ENCODE measurements around the gene PTPN1. TPM values are rescaled to one million over a fixed set of nuclear protein-coding genes. Genes with fewer than 3 reads are reported as not detected.

The PTPN1 gene
- polyA plus RNA-seq, 3 donors, result 12.4 to 21.4 (median 19.1) TPM

DNA sequence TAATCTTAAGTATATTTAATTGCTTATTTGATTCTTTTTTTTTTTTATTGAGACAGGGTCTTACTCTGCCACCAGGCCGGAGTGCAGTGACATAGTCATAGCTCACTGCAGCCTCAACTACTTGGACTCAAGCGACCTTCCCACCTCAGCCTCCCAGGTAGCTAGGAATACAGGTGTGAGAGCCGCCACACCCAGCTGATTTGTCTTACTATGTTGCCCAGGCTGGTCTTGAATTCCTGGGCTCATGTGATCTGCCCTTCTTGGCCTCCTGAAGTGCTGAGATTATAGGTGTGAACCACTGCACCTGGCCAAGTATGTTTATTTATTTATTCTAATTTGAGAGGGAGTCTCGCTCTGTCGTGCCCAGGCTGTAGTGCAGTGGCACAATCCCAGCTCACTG is 38.2 kb downstream of the PTPN1 start:
- peaks cover 40% of the 10 kb centered on the region for H3K4me1 Mint-ChIP-seq
- peaks cover 0 to 2% (median 0%) of the 10 kb centered on the region in 7 donors for H3K9me3 Mint-ChIP-seq
- no peak overlapping the region for H3K4me3 Mint-ChIP-seq
- H3K9me3 ChIP-seq (replicated peaks in 1 of 2; ENCODE audit: control insufficient read depth in 1 of 2, insufficient read depth in 1 of 2, low read length in 2 of 2), result no peaks in the 10 kb centered on the region
- intact Hi-C loops (cut with micrococcal nuclease), result loop anchor here in 1 of 2 donors (5.0 kb wide), 1 partner anchor 36 kb away; the partner anchor contains the start of gene PTPN1
- no peak for TF ChIP-seq CTCF (IDR thresholded peaks at IDR 0.05)
- H3K27me3 Mint-ChIP-seq (ENCODE audit: low read depth in 3 of 3), result no peaks in the 10 kb centered on the region
- H3K27me3 ChIP-seq (ENCODE audit: control insufficient read depth in 2 of 2, insufficient read depth in 2 of 2, low read length in 2 of 2), result no peaks in the 10 kb centered on the region
- no peak overlapping the region for H3K9ac ChIP-seq (ENCODE audit: insufficient read depth, low read length, poor library complexity, severe bottlenecking)
- H3K36me3 Mint-ChIP-seq, result peaks cover 13 to 26% of the 10 kb centered on the region in 2 donors
- peaks cover 5 to 32% of the 10 kb centered on the region in 2 donors for H3K36me3 ChIP-seq (replicated peaks in 1 of 2; ENCODE audit: control insufficient read depth in 1 of 2, insufficient read depth in 2 of 2, low read length in 2 of 2)
- H3K27ac Mint-ChIP-seq, result peak overlapping the region in 3 of 7 donors; percentile 12 to 32 (median 21)
- peaks cover 93% of the 10 kb centered on the region for H3K79me2 ChIP-seq (ENCODE audit: insufficient read depth, low read length)
- 100% methylated on average over 2 of the region's 5 CpGs for WGBS (ENCODE audit: insufficient coverage)
- H3K4me3 ChIP-seq (replicated peaks in 1 of 3; ENCODE audit: low read depth in 2 of 3, low read length in 3 of 3), result no peak overlapping the region
- no peak overlapping the region for H3K27ac ChIP-seq (ENCODE audit: low read depth in 1 of 2, low read length in 2 of 2)
- DNase-seq, result no peak
- H3K4me1 ChIP-seq (ENCODE audit: control insufficient read depth in 1 of 2, insufficient read depth in 2 of 2, low read length in 2 of 2), result peaks cover 33 to 43% of the 10 kb centered on the region in 2 donors
- peaks cover 93% of the 10 kb centered on the region for H4K20me1 ChIP-seq (ENCODE audit: insufficient read depth, low read length)
- no peak overlapping the region for H2AFZ ChIP-seq (ENCODE audit: insufficient read depth, low read depth, low read length, poor library complexity, severe bottlenecking)
- H3K4me2 ChIP-seq (replicated peaks; ENCODE audit: extremely low read depth, low read length, poor library complexity, severe bottlenecking), result no peak overlapping the region

- peaks cover 14 to 25% of the 10 kb centered on the region in 2 donors for H3K36me3 Mint-ChIP-seq
- peaks cover 88% of the 10 kb centered on the region for H4K20me1 ChIP-seq (ENCODE audit: insufficient read depth, low read length)
- H3K79me2 ChIP-seq (ENCODE audit: insufficient read depth, low read length), result peaks cover 87% of the 10 kb centered on the region
- no peak overlapping the region for H3K4me3 ChIP-seq (replicated peaks in 1 of 3; ENCODE audit: low read depth in 2 of 3, low read length in 3 of 3)
- H3K4me3 Mint-ChIP-seq, result no peak overlapping the region
- peaks cover 28% of the 10 kb centered on the region for H3K4me1 Mint-ChIP-seq
- TF ChIP-seq CTCF (IDR thresholded peaks at IDR 0.05), result no peak
- no CpG with 5 or more reads among the region's 2 CpGs for whole genome bisulfite sequencing (ENCODE audit: insufficient coverage)
- no peak overlapping the region for H3K9ac ChIP-seq (ENCODE audit: insufficient read depth, low read length, poor library complexity, severe bottlenecking)
- H3K27me3 ChIP-seq (ENCODE audit: control insufficient read depth in 2 of 2, insufficient read depth in 2 of 2, low read length in 2 of 2), result no peaks in the 10 kb centered on the region
- no peak overlapping the region for H2AFZ ChIP-seq (ENCODE audit: insufficient read depth, low read depth, low read length, poor library complexity, severe bottlenecking)
- no peak for DNase-seq
- H3K4me2 ChIP-seq (replicated peaks; ENCODE audit: extremely low read depth, low read length, poor library complexity, severe bottlenecking), result no peak overlapping the region
- intact Hi-C loops (cut with micrococcal nuclease), result no loop called here
- peaks cover 24 to 30% of the 10 kb centered on the region in 2 donors for H3K4me1 ChIP-seq (ENCODE audit: control insufficient read depth in 1 of 2, insufficient read depth in 2 of 2, low read length in 2 of 2)
- no peaks in the 10 kb centered on the region for H3K9me3 ChIP-seq (replicated peaks in 1 of 2; ENCODE audit: control insufficient read depth in 1 of 2, insufficient read depth in 1 of 2, low read length in 2 of 2)
- H3K27ac Mint-ChIP-seq, result no peak overlapping the region
- peak overlapping the region in 1 of 2 donors; percentile 0 for H3K27ac ChIP-seq (ENCODE audit: low read depth in 1 of 2, low read length in 2 of 2)
- no peaks in the 10 kb centered on the region for H3K27me3 Mint-ChIP-seq (ENCODE audit: low read depth in 3 of 3)
- H3K9me3 Mint-ChIP-seq, result peaks cover 0 to 1% (median 0%) of the 10 kb centered on the region in 7 donors
- H3K36me3 ChIP-seq (replicated peaks in 1 of 2; ENCODE audit: control insufficient read depth in 1 of 2, insufficient read depth in 2 of 2, low read length in 2 of 2), result peaks cover 5 to 32% of the 10 kb centered on the region in 2 donors
These were observed 40.3 kb downstream of the PTPN1 start for GRCh38 chr20:50550531-50550930.
